GM23248 (cell line): Measurements from ENCODE around the gene SART3. TPM values are rescaled to one million over a fixed set of nuclear protein-coding genes. Genes with fewer than 3 reads are reported as not detected.

Experiments
- DNase-seq: peaks from one replicate; pipeline ENCODE4 v3.0.0-alpha.2; 2015
- H2AFZ ChIP-seq: fragments of 200-600 bp; sonication (generic); 2 replicates; pipeline ENCODE4 v1.6.1; 2016; ENCODE audit warnings: antibody characterized with exemption
- H3F3A ChIP-seq: fragments of 200-600 bp; sonication (generic); 2 replicates; pipeline ENCODE4 v1.6.1; 2016; ENCODE audit warnings: mild to moderate bottlenecking, antibody characterized with exemption, mixed run types; ENCODE audit not compliant: insufficient read depth
- H3K27ac ChIP-seq: fragments of 200-600 bp; sonication (generic); 2 replicates; pipeline ENCODE4 v1.5.1; 2016; ENCODE audit warnings: mild to moderate bottlenecking
- H3K27me3 ChIP-seq: fragments of 200-600 bp; sonication (generic); replicated peaks from 2 replicates; pipeline ENCODE4 v1.6.1; 2016; ENCODE audit warnings: mild to moderate bottlenecking; ENCODE audit not compliant: insufficient read depth
- H3K36me3 ChIP-seq: fragments of 200-600 bp; sonication (generic); 2 replicates; pipeline ENCODE4 v1.6.1; 2016; ENCODE audit warnings: low read depth, mild to moderate bottlenecking
- H3K4me1 ChIP-seq: fragments of 200-600 bp; sonication (generic); 2 replicates; pipeline ENCODE4 v1.6.1; 2016; ENCODE audit warnings: mild to moderate bottlenecking; ENCODE audit not compliant: insufficient read depth
- H3K4me2 ChIP-seq: fragments of 200-600 bp; sonication (generic); one replicate; pipeline ENCODE4 v1.6.1; 2016; ENCODE audit warnings: mild to moderate bottlenecking; ENCODE audit not compliant: unreplicated experiment
- H3K4me3 ChIP-seq: fragments of 200-600 bp; sonication (generic); 2 replicates; pipeline ENCODE4 v1.5.1; 2016; ENCODE audit warnings: mild to moderate bottlenecking
- H3K79me2 ChIP-seq: fragments of 200-600 bp; sonication (generic); 2 replicates; pipeline ENCODE4 v1.6.1; 2016; ENCODE audit warnings: mild to moderate bottlenecking; ENCODE audit not compliant: insufficient read depth
- H3K9ac ChIP-seq: fragments of 200-600 bp; sonication (generic); 2 replicates; pipeline ENCODE4 v1.6.1; 2016; ENCODE audit warnings: mild to moderate bottlenecking
- H3K9me2 ChIP-seq: fragments of 200-600 bp; sonication (generic); 2 replicates; pipeline ENCODE4 v1.6.1; 2016; ENCODE audit warnings: mixed run types, mild to moderate bottlenecking, moderate library complexity; ENCODE audit not compliant: insufficient read depth
- H3K9me3 ChIP-seq: fragments of 200-600 bp; sonication (generic); one replicate; pipeline ENCODE4 v1.6.1; 2017; ENCODE audit warnings: low read depth
- H4K20me1 ChIP-seq: fragments of 200-600 bp; sonication (generic); 2 replicates; pipeline ENCODE4 v1.6.0; 2016; ENCODE audit not compliant: insufficient read depth
- EZH2 ChIP-seq: fragments of 200-600 bp; sonication (generic); IDR thresholded peaks from 2 replicates; pipeline ENCODE4 v1.6.1; 2018; ENCODE audit warnings: antibody characterized with exemption, mild to moderate bottlenecking; ENCODE audit not compliant: insufficient read depth, poor library complexity, severe bottlenecking
- EZH2phosphoT487 ChIP-seq: fragments of 200-600 bp; sonication (generic); IDR thresholded peaks from 2 replicates; pipeline ENCODE4 v1.6.1; 2018; ENCODE audit warnings: antibody characterized with exemption, moderate library complexity, mild to moderate bottlenecking, low read depth; ENCODE audit not compliant: insufficient read depth
- WGBS, 2 experiments: methylation state at CpG; one replicate each; pipeline ENCODE4 v1.1.6; 2015 to 2017; ENCODE audit warnings: low lambda C conversion rate in 2 of 2, low coverage in 1 of 2; ENCODE audit errors: missing lambda C conversion rate in 2 of 2; 5-methylcytosine and 5-hydroxymethylcytosine counted together
- in situ Hi-C: fragments of 300-500 bp; cut with MboI; formaldehyde crosslinking; loops from 2 replicates; pipeline ENCODE4 v1.15.0; 2020
- polyA plus RNA-seq: library from polyadenylated mRNA; unstranded; fragments of >200 nt; fragmentation: Nextera tagmentation; extraction: Ambion mirVana; gene quantifications from 2 replicates; pipeline ENCODE4 v1.2.1, GENCODE V29; 2016
- total RNA-seq: library from RNA; depleted of rRNA; stranded (reverse); fragments of >200 nt; shearing (Covaris generic); gene quantifications from 2 replicates; pipeline ENCODE4 v1.2.3, GENCODE V29; 2014

The SART3 gene
- total and polyA plus RNA-seq, 2 experiments from 2014 or later: 20.5 to 29.7 TPM

DNA sequence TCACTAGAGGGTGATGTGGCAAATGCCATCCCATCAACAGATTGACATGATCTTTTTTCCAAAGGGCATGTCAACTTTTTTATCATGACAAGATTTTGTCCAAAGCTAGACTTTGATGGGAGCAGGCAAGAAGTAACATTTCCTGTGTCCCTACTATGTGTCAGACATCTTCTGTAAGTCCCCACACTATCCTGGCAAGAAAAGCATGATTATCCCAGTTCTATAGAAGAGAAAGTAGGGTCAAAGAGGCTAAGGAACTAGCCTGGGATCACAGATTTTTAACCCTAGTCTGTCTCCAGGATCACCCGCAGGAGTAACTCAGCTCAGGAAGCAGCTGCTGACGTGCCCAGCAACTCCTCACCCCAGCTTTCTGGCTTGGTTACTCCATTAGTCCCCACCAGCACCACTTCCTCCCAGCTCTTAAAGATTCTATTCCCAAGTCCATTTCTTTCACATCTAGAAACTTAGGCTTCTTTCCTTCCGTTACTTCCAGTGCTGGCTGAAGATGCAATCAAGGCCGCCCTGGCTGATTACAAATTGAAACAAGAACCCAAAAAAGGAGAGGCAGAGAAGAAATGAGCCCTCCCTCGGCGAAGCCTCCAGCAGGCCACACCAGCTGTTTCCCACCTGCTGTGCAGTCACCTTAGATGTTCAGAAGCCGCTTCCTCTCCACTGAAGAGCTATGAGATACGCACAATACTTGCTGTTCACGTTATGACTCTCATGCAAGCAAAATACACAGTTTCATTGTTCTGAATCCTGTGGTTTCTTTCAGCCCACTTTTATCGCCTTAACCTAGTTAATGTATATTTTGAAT, 7.6 kb upstream of the SART3 start:
- H3K4me1 ChIP-seq: peaks cover 26% of the 10 kb centered on the region
- no peak overlapping the region for H3K4me2 ChIP-seq
- TF ChIP-seq EZH2phosphoT487 (no peak), EZH2 (no peak)
- WGBS, 2 experiments: 78 to 79% methylated on average over 10 of the region's 10 CpGs
- H3K36me3 ChIP-seq: peaks cover 31% of the 10 kb centered on the region
- no peaks in the 10 kb centered on the region for H3K9me3 ChIP-seq
- no peaks in the 10 kb centered on the region for H4K20me1 ChIP-seq
- no peaks in the 10 kb centered on the region for H3K9me2 ChIP-seq
- no peak overlapping the region for H2AFZ ChIP-seq
- no peaks in the 10 kb centered on the region for H3K27me3 ChIP-seq
- H3K9ac ChIP-seq: no peak overlapping the region
- H3K4me3 ChIP-seq: no peak overlapping the region
- peaks cover 16% of the 10 kb centered on the region for H3K79me2 ChIP-seq
- H3F3A ChIP-seq: peaks cover 42% of the 10 kb centered on the region
- no peak overlapping the region for H3K27ac ChIP-seq
- in situ Hi-C loops: loop anchor here (10.0 kb wide), 2 partner anchors 236 to 526 kb away; partner anchors contain the start of genes ALKBH2 and UNG
- no peak for DNase-seq

DNA sequence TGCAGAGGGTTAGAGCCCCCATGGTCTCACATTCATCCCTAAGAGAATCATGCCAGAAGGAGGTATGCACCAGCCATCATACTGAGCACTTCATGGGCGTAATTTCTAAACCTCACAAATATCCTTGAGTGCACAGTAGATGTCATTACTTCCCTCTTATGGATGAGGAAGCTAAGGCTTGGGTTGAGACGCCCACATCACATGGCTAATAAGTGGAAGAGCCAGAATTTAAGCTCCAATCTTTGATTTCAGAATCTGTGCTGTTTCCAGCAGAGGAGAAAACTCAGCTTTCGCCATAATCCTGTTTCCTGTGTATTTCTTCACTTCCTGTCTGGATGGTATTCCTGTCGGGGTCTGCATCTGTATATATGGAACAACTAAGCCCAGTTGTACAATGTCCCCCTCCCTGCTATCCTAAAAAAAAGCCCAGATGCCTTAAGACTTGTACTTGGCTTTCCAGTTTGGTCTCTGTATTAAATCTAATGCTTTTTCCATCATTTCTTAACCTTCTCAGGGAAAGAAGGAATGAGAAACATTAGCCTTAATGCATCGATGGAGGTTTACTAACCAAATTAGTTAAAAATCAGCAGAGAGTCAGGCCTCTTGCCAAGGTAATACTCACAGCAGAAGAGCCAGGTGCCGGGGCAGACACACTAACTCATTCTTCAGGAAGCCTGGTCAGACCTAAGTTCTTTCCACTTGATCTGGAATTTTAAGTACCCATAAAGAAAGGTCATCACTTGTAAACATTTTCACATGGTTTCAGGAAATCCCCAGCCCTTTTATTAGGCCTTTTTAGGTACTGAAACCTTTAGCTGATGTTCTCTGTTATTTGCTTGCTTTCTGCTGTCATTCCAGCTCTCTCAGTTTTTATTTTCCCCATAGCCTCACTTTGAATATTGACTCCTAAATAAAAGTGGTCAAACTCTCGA, 6.7 kb upstream of the SART3 start:
- no peak overlapping the region for H3K4me3 ChIP-seq
- H3K27ac ChIP-seq: no peak overlapping the region
- H3K36me3 ChIP-seq: peaks cover 31% of the 10 kb centered on the region
- WGBS, 2 experiments: 79 to 92% methylated on average over 7 of the region's 7 CpGs
- no peak overlapping the region for H3K9ac ChIP-seq
- H3K4me2 ChIP-seq: no peak overlapping the region
- DNase-seq: no peak
- H3K9me2 ChIP-seq: no peaks in the 10 kb centered on the region
- H3K27me3 ChIP-seq: no peaks in the 10 kb centered on the region
- no peaks in the 10 kb centered on the region for H3K9me3 ChIP-seq
- in situ Hi-C loops: loop anchor here (10.0 kb wide), 2 partner anchors 237 to 527 kb away; partner anchors contain the start of genes ALKBH2 and UNG
- no peak overlapping the region for H2AFZ ChIP-seq
- peaks cover 26% of the 10 kb centered on the region for H3K4me1 ChIP-seq
- H4K20me1 ChIP-seq: no peaks in the 10 kb centered on the region
- H3F3A ChIP-seq: peaks cover 42% of the 10 kb centered on the region
- TF ChIP-seq EZH2phosphoT487 (no peak), EZH2 (no peak)
- H3K79me2 ChIP-seq: peaks cover 24% of the 10 kb centered on the region

DNA sequence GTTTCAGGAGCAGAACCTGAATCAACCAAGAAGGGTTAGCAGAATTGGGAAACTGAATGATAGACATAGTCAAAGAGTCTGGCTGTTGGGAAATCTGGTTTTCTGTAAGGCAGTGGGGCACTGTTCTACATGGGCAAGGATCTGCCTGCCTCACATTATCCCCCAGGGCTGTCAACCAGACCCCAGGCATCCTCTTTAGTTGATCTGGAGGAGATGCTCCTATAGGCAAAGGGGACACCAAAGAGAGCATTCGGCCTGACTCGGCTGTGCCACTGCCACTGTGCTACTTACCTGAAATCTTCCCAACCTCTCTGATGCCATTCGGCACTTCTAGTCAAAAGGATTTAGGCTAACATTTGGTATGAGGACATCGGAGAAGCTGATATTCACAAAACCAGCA, 5.5 kb upstream of the SART3 start:
- peak overlapping the region; percentile 18; the same call in 1 of the 2 replicates for H3K27ac ChIP-seq

DNA sequence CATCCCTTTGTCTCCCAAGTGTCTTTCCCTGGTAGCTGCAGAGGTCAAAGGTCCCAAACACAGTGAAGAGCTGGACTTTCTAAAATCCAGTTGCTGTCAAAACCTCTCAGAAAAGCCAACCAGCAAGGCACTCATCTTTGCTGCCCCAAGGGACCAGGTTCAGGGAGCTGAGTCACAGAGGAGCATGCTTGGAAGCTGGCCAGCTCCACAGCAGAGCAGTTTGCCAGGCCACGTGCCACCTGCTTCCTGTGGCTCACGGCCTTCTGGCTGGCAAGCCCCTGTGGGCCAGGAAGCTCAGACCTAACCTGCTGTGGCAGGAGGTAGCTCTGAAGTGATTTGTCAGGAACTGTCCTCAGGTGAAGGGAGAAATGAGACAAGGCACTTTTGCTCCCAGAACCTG, 5.0 kb upstream of the SART3 start:
- H3K9me3 ChIP-seq: no peaks in the 10 kb centered on the region
- 3 to 8% methylated on average over 2 of the region's 2 CpGs for WGBS, 2 experiments

More for the DNA sequence above, 5.5 kb upstream of the SART3 start:
- no peak overlapping the region for H3K9ac ChIP-seq
- no peak for DNase-seq
- H3F3A ChIP-seq: peaks cover 42% of the 10 kb centered on the region
- H3K79me2 ChIP-seq: peaks cover 26% of the 10 kb centered on the region
- no peak for TF ChIP-seq EZH2
- H3K4me1 ChIP-seq: peaks cover 31% of the 10 kb centered on the region
- in situ Hi-C loops: loop anchor here (10.0 kb wide), 2 partner anchors 238 to 528 kb away; partner anchors contain the start of genes ALKBH2 and UNG
- no peak overlapping the region for H2AFZ ChIP-seq
- H3K9me2 ChIP-seq: no peaks in the 10 kb centered on the region
- WGBS, 2 experiments: 93 to 94% methylated on average over 4 of the region's 4 CpGs
- peaks cover 31% of the 10 kb centered on the region for H3K36me3 ChIP-seq
- H3K27me3 ChIP-seq: no peaks in the 10 kb centered on the region
- no peaks in the 10 kb centered on the region for H3K9me3 ChIP-seq
- no peak overlapping the region for H3K4me3 ChIP-seq
- H4K20me1 ChIP-seq: no peaks in the 10 kb centered on the region
- no peak overlapping the region for H3K4me2 ChIP-seq

More for the DNA sequence above, 5.0 kb upstream of the SART3 start:
- H3K4me2 ChIP-seq: no peak overlapping the region
- no peak overlapping the region for H2AFZ ChIP-seq
- peaks cover 26% of the 10 kb centered on the region for H3K79me2 ChIP-seq
- H3K4me3 ChIP-seq: no peak overlapping the region
- peaks cover 42% of the 10 kb centered on the region for H3F3A ChIP-seq
- no peaks in the 10 kb centered on the region for H3K9me2 ChIP-seq
- peaks cover 31% of the 10 kb centered on the region for H3K36me3 ChIP-seq
- H3K4me1 ChIP-seq: peaks cover 31% of the 10 kb centered on the region
- peak overlapping the region; percentile 34 for H3K9ac ChIP-seq
- TF ChIP-seq EZH2phosphoT487 (no peak), EZH2 (no peak)
- peak; percentile 94 for DNase-seq
- H3K27me3 ChIP-seq: no peaks in the 10 kb centered on the region
- in situ Hi-C loops: loop anchor here (10.0 kb wide), 2 partner anchors 239 to 529 kb away; partner anchors contain the start of genes ALKBH2 and UNG
- H3K27ac ChIP-seq: peak overlapping the region; percentile 18; the same call in 1 of the 2 replicates
- H4K20me1 ChIP-seq: no peaks in the 10 kb centered on the region
